ENCODE results near the gene KRTAP4-12. TPM values are rescaled to one million over a fixed set of nuclear protein-coding genes. Genes with fewer than 3 reads are reported as not detected.
A peak's percentile ranks its signal among the peaks of the same experiment; 100 is the strongest.
"Not testable (repeated sequence)": the region's sequence is repeated elsewhere in the genome, so short reads cannot be mapped to it uniquely, and the experiment has no call there.

Gene KRTAP4-12
- polyA plus RNA-seq, 3 donors: not detected

- Histone ChIP-seq H4K20me1 (ENCODE audit: insufficient read depth, low read length) (no peaks in the 10 kb centered on the region), H3K4me1 (ENCODE audit: control insufficient read depth in 1 of 2, insufficient read depth in 2 of 2, low read length in 2 of 2) (no peaks in the 10 kb centered on the region), H3K27me3 (ENCODE audit: control insufficient read depth in 2 of 2, insufficient read depth in 2 of 2, low read length in 2 of 2) (no peaks in the 10 kb centered on the region), H3K9ac (ENCODE audit: insufficient read depth, low read length, poor library complexity, severe bottlenecking) (no peak within 1 kb of the TSS), H3K36me3 (replicated peaks in 1 of 2; ENCODE audit: control insufficient read depth in 1 of 2, insufficient read depth in 2 of 2, low read length in 2 of 2) (no peaks in the 10 kb centered on the region), H2AFZ (ENCODE audit: insufficient read depth, low read depth, low read length, poor library complexity, severe bottlenecking) (no peak within 1 kb of the TSS), H3K4me2 (replicated peaks; ENCODE audit: extremely low read depth, low read length, poor library complexity, severe bottlenecking) (no peak within 1 kb of the TSS), H3K9me3 (replicated peaks in 1 of 2; ENCODE audit: control insufficient read depth in 1 of 2, insufficient read depth in 1 of 2, low read length in 2 of 2) (peaks cover 14 to 27% of the 10 kb centered on the region in 2 donors), H3K27ac (ENCODE audit: low read depth in 1 of 2, low read length in 2 of 2) (no peak within 1 kb of the TSS), H3K79me2 (ENCODE audit: insufficient read depth, low read length) (no peaks in the 10 kb centered on the region), H3K4me3 (replicated peaks in 1 of 3; ENCODE audit: low read depth in 2 of 3, low read length in 3 of 3) (no peak within 1 kb of the TSS)
- peaks cover 0 to 2% (median 1%) of the 10 kb centered on the region in 3 donors for H3K27me3 Mint-ChIP-seq (ENCODE audit: low read depth in 3 of 3)
- no peak within 1 kb of the TSS for H3K4me3 Mint-ChIP-seq
- H3K9me3 Mint-ChIP-seq: peaks cover 26 to 46% (median 35%) of the 10 kb centered on the region in 7 donors
- intact Hi-C loops (cut with micrococcal nuclease): no loop called here
- no peaks in the 10 kb centered on the region for H3K36me3 Mint-ChIP-seq
- no peak within 1 kb of the TSS for H3K27ac Mint-ChIP-seq
- TF ChIP-seq CTCF (IDR thresholded peaks at IDR 0.05): no peak
- peak in 1 of 3 donors; percentile 16 for DNase-seq
- 100% methylated on average over 1 of the region's 6 CpGs for WGBS (ENCODE audit: insufficient coverage)
- no peaks in the 10 kb centered on the region for H3K4me1 Mint-ChIP-seq
These were observed 16.6 kb upstream of the KRTAP4-12 start, which contains the start of gene KRTAP4-6 for GRCh38 chr17:41140360-41141131. Gene KRTAP4-6 (minus strand): TSS chr17:41140544. CDS start chr17:41140487, 57 bp downstream.

- not testable (repeated sequence) for H3K27ac Mint-ChIP-seq
These were observed 15.9 kb upstream of the KRTAP4-12 start for GRCh38 chr17:41139865-41140264.

More at GRCh38 chr17:41139865-41140264, 15.9 kb upstream of the KRTAP4-12 start:
- H3K4me1 ChIP-seq (ENCODE audit: control insufficient read depth in 1 of 2, insufficient read depth in 2 of 2, low read length in 2 of 2); H3K4me3 ChIP-seq (replicated peaks in 1 of 3; ENCODE audit: low read depth in 2 of 3, low read length in 3 of 3); H3K36me3 ChIP-seq (replicated peaks in 1 of 2; ENCODE audit: control insufficient read depth in 1 of 2, insufficient read depth in 2 of 2, low read length in 2 of 2); H3K4me1 Mint-ChIP-seq; H3K27ac ChIP-seq (ENCODE audit: low read depth in 1 of 2, low read length in 2 of 2); H3K36me3 Mint-ChIP-seq; intact Hi-C loops (cut with micrococcal nuclease); H3K4me3 Mint-ChIP-seq; H4K20me1 ChIP-seq (ENCODE audit: insufficient read depth, low read length); H3K27me3 Mint-ChIP-seq (ENCODE audit: low read depth in 3 of 3); H3K79me2 ChIP-seq (ENCODE audit: insufficient read depth, low read length); H3K9ac ChIP-seq (ENCODE audit: insufficient read depth, low read length, poor library complexity, severe bottlenecking); H2AFZ ChIP-seq (ENCODE audit: insufficient read depth, low read depth, low read length, poor library complexity, severe bottlenecking); H3K27me3 ChIP-seq (ENCODE audit: control insufficient read depth in 2 of 2, insufficient read depth in 2 of 2, low read length in 2 of 2); H3K4me2 ChIP-seq (replicated peaks; ENCODE audit: extremely low read depth, low read length, poor library complexity, severe bottlenecking); DNase-seq: not testable (repeated sequence)
- 95% methylated on average over 12 of the region's 12 CpGs for WGBS (ENCODE audit: insufficient coverage)
- peaks cover 14 to 27% of the 10 kb centered on the region in 2 donors for H3K9me3 ChIP-seq (replicated peaks in 1 of 2; ENCODE audit: control insufficient read depth in 1 of 2, insufficient read depth in 1 of 2, low read length in 2 of 2)
- H3K9me3 Mint-ChIP-seq: peaks cover 23 to 46% (median 34%) of the 10 kb centered on the region in 7 donors

Measured in CD14-positive monocyte (primary cell).